HEK293 (cell line): ENCODE data around the gene KLHDC3.
A peak's percentile ranks its signal among the peaks of the same experiment; 100 is the strongest.

Experiments
- CTCF ChIA-PET: fragments of 350-600 bp; formaldehyde crosslinking; extraction: SDS; loops from one replicate; lab custom pipeline; 2021; ENCODE audit warnings: antibody characterized with exemption; lab: Yijun Ruan, JAX
- POLR2A ChIA-PET: fragments of 300-600 bp; formaldehyde crosslinking; extraction: SDS; loops from one replicate; lab custom pipeline; 2020; ENCODE audit warnings: antibody characterized with exemption, inconsistent platforms; lab: Yijun Ruan, JAX
- H3K27ac ChIP-seq: fragments of 200-500 bp; sonication (Bioruptor generic); 2 replicates; pipeline ENCODE4 v1.5.1; 2014; ENCODE audit warnings: low read depth, low read length, control low read depth, inconsistent platforms; ENCODE audit errors: extremely low read depth
- H3K36me3 ChIP-seq, 2 experiments: fragments of 200-500 bp in 1 of 2; sonication (Bioruptor generic) in 1 of 2; 1 replicate in 1 of 2; 2 replicates in 1 of 2; pipeline ENCODE4 v1.5.1; 2014 to 2017; ENCODE audit warnings: inconsistent platforms in 2 of 2, low read length in 2 of 2; ENCODE audit not compliant: control insufficient read depth in 2 of 2, insufficient read depth in 1 of 2
- H3K4me1 ChIP-seq: fragments of 200-500 bp; sonication (Bioruptor generic); 2 replicates; pipeline ENCODE4 v1.5.1; 2014; ENCODE audit warnings: mild to moderate bottlenecking, low read length, inconsistent platforms; ENCODE audit not compliant: control insufficient read depth, insufficient read depth
- H3K4me3 ChIP-seq: 2 replicates; pipeline ENCODE4 v1.5.1; 2011; ENCODE audit warnings: low read depth, mild to moderate bottlenecking, control low read depth, low read length, moderate library complexity
- H3K9me3 ChIP-seq: fragments of 200-500 bp; sonication (Bioruptor generic); 2 replicates; pipeline ENCODE4 v1.5.1; 2014; ENCODE audit warnings: low read depth, low read length, inconsistent platforms; ENCODE audit not compliant: control insufficient read depth, insufficient read depth
- CTCF ChIP-seq: fragments of 450-650 bp; formaldehyde crosslinking; IDR thresholded peaks from 2 replicates; pipeline ENCODE4 v1.5.1; 2016; ENCODE audit warnings: missing biosample characterization, missing genetic modification characterization
- GFI1B ChIP-seq: fragments of 450-650 bp; formaldehyde crosslinking; IDR thresholded peaks from 2 replicates; pipeline ENCODE4 v1.5.1; 2016; ENCODE audit warnings: missing biosample characterization, missing genetic modification characterization
- GLIS2 ChIP-seq: fragments of 450-650 bp; formaldehyde crosslinking; IDR thresholded peaks from 2 replicates; pipeline ENCODE4 v1.5.1; 2016; ENCODE audit warnings: missing biosample characterization, missing genetic modification characterization
- KLF7 ChIP-seq: fragments of 450-650 bp; formaldehyde crosslinking; IDR thresholded peaks from 2 replicates; pipeline ENCODE4 v1.5.1; 2016; ENCODE audit warnings: missing biosample characterization, missing genetic modification characterization, borderline replicate concordance
- MEIS1 ChIP-seq: sonication (generic); formaldehyde crosslinking; IDR thresholded peaks from 2 replicates; pipeline ENCODE4 v1.8.1; 2022; ENCODE audit warnings: missing genetic modification reagents, mild to moderate bottlenecking, borderline replicate concordance
- MYNN ChIP-seq: fragments of 450-650 bp; formaldehyde crosslinking; IDR thresholded peaks from 2 replicates; pipeline ENCODE4 v1.5.1; 2016; ENCODE audit warnings: missing biosample characterization, missing genetic modification characterization, borderline replicate concordance
- PBX3 ChIP-seq: sonication (generic); formaldehyde crosslinking; IDR thresholded peaks from 2 replicates; pipeline ENCODE4 v1.8.1; 2022; ENCODE audit warnings: mild to moderate bottlenecking, moderate library complexity, missing genetic modification reagents
- PRDM1 ChIP-seq: fragments of 450-650 bp; formaldehyde crosslinking; IDR thresholded peaks from 2 replicates; pipeline ENCODE4; 2016; ENCODE audit warnings: missing biosample characterization, missing genetic modification characterization
- SP2 ChIP-seq: fragments of 450-650 bp; formaldehyde crosslinking; IDR thresholded peaks from 2 replicates; pipeline ENCODE4 v1.5.1; 2016; ENCODE audit warnings: missing biosample characterization, missing genetic modification characterization
- SP3 ChIP-seq: fragments of 450-650 bp; formaldehyde crosslinking; IDR thresholded peaks from 2 replicates; pipeline ENCODE4 v1.5.1; 2016; ENCODE audit warnings: missing biosample characterization, missing genetic modification characterization
- ZEB2 ChIP-seq: fragments of 450-650 bp; formaldehyde crosslinking; IDR thresholded peaks from 2 replicates; pipeline ENCODE4 v1.5.1; 2016; ENCODE audit warnings: missing biosample characterization, missing genetic modification characterization
- ZFP37 ChIP-seq: fragments of 450-650 bp; formaldehyde crosslinking; IDR thresholded peaks from 2 replicates; pipeline ENCODE4 v1.5.1; 2016; ENCODE audit warnings: missing biosample characterization, missing genetic modification characterization
- ZNF112 ChIP-seq: fragments of 450-650 bp; formaldehyde crosslinking; IDR thresholded peaks from 2 replicates; pipeline ENCODE4 v1.5.0; 2017; ENCODE audit warnings: missing biosample characterization, missing genetic modification characterization
- ZNF133 ChIP-seq: fragments of 450-650 bp; formaldehyde crosslinking; IDR thresholded peaks from 2 replicates; pipeline ENCODE4 v1.5.1; 2016; ENCODE audit warnings: missing biosample characterization, missing genetic modification characterization
- ZNF211 ChIP-seq: fragments of 450-650 bp; formaldehyde crosslinking; IDR thresholded peaks from 2 replicates; pipeline ENCODE4 v1.5.1; 2016; ENCODE audit warnings: low read depth, missing biosample characterization, missing genetic modification characterization
- ZNF23 ChIP-seq: fragments of 450-650 bp; formaldehyde crosslinking; IDR thresholded peaks from 2 replicates; pipeline ENCODE4 v1.5.1; 2016; ENCODE audit warnings: missing biosample characterization, missing genetic modification characterization, borderline replicate concordance
- ZNF311 ChIP-seq: fragments of 450-650 bp; formaldehyde crosslinking; IDR thresholded peaks from 2 replicates; pipeline ENCODE4 v1.5.1; 2017; ENCODE audit warnings: missing biosample characterization, missing genetic modification characterization, borderline replicate concordance
- ZNF362 ChIP-seq: fragments of 450-650 bp; formaldehyde crosslinking; IDR thresholded peaks from 2 replicates; pipeline ENCODE4 v1.5.1; 2016; ENCODE audit warnings: missing biosample characterization, missing genetic modification characterization
- ZNF433 ChIP-seq: fragments of 450-650 bp; formaldehyde crosslinking; IDR thresholded peaks from 2 replicates; pipeline ENCODE4 v1.5.1; 2016; ENCODE audit warnings: missing biosample characterization, missing genetic modification characterization, low read depth
- ZNF510 ChIP-seq: fragments of 450-650 bp; formaldehyde crosslinking; IDR thresholded peaks from 2 replicates; pipeline ENCODE4 v1.5.1; 2018; ENCODE audit warnings: mild to moderate bottlenecking, missing genetic modification characterization, missing biosample characterization; ENCODE audit not compliant: insufficient replicate concordance
- ZNF544 ChIP-seq: fragments of 450-650 bp; formaldehyde crosslinking; IDR thresholded peaks from 2 replicates; pipeline ENCODE4 v1.5.0; 2017; ENCODE audit warnings: missing biosample characterization, missing genetic modification characterization
- ZNF558 ChIP-seq: fragments of 450-650 bp; formaldehyde crosslinking; IDR thresholded peaks from 2 replicates; pipeline ENCODE4 v1.5.1; 2016; ENCODE audit warnings: missing biosample characterization, missing genetic modification characterization
- ZNF664 ChIP-seq: fragments of 450-650 bp; formaldehyde crosslinking; IDR thresholded peaks from 2 replicates; pipeline ENCODE4 v1.5.1; 2016; ENCODE audit warnings: missing biosample characterization, missing genetic modification characterization
- ZNF707 ChIP-seq: fragments of 450-650 bp; formaldehyde crosslinking; IDR thresholded peaks from 2 replicates; pipeline ENCODE4 v1.5.1; 2016; ENCODE audit warnings: missing biosample characterization, missing genetic modification characterization

The KLHDC3 gene

GRCh38 chr6:43029120-43029519 lies 15.1 kb downstream of the KLHDC3 start (continued):
- TF ChIP-seq MYNN (tag by site-specific recombination) (no peak), GLIS2 (no peak), ZFP37 (no peak)
- TF ChIP-seq, all 188 proteins: peak for 0

- peaks cover 62 to 78% of the 10 kb centered on the region in 2 experiments for H3K36me3 ChIP-seq
- ChIA-PET CTCF (interaction anchor here (0.6 to 1.2 kb wide), 2 partner anchors 44 to 128 kb away, joined by 4 read pairs; partner anchors contain the start of gene PTK7), POLR2A (interaction anchor here (0.6 to 5.0 kb wide), 8 partner anchors 12 to 150 kb away, joined by 4 to 22 read pairs (median 8); partner anchors contain the start of genes CUL7, KLC4, KLHDC3 and MRPL2)
- H3K9me3 ChIP-seq = no peaks in the 10 kb centered on the region
- no peak overlapping the region for H3K27ac ChIP-seq
- no peak overlapping the region for H3K4me3 ChIP-seq
- H3K4me1 ChIP-seq = no peaks in the 10 kb centered on the region
- no peak for TF ChIP-seq ZNF433 (tag by site-specific recombination)
- no peak for TF ChIP-seq ZNF311
- TF ChIP-seq ZNF362 (tag by site-specific recombination) = peak; percentile 57
- no peak for TF ChIP-seq ZNF112
- no peak for TF ChIP-seq SP2 (tag by site-specific recombination)
- TF ChIP-seq ZEB2 = peak; percentile 62
- no peak for TF ChIP-seq PRDM1 (tag by site-specific recombination)
- no peak for TF ChIP-seq ZNF211 (tag by site-specific recombination)
Measured at GRCh38 chr6:43032326-43032725, 18.3 kb downstream of the KLHDC3 start.

GRCh38 chr6:43033496-43034189 lies 19.6 kb downstream of the KLHDC3 start:
- Histone ChIP-seq H3K4me3 (no peak overlapping the region), H3K4me1 (no peaks in the 10 kb centered on the region), H3K9me3 (no peaks in the 10 kb centered on the region), H3K36me3 (peaks cover 56 to 78% of the 10 kb centered on the region in 2 experiments), H3K27ac (no peak overlapping the region)
- TF ChIP-seq ZNF664 (tag by site-specific recombination) (peak; percentile 89), ZNF510 (no peak)
- CTCF ChIA-PET = interaction anchor here (1.2 to 1.5 kb wide), 3 partner anchors 110 to 132 kb away, joined by 3 to 7 read pairs (median 4); no protein-coding TSS in a partner anchor
- POLR2A ChIA-PET = interaction anchor here (0.7 to 5.0 kb wide), 8 partner anchors 9 to 110 kb away, joined by 3 to 22 read pairs (median 8); partner anchors contain the start of genes CNPY3, CUL7, KLC4 and KLHDC3

GRCh38 chr6:43034190-43034525 lies 20.1 kb downstream of the KLHDC3 start:
- CTCF ChIA-PET = interaction anchor here (1.5 kb wide), 1 partner anchor 110 kb away, joined by 7 read pairs; no protein-coding TSS in a partner anchor
- Histone ChIP-seq H3K27ac (no peak overlapping the region), H3K36me3 (peaks cover 50 to 78% of the 10 kb centered on the region in 2 experiments), H3K4me1 (no peaks in the 10 kb centered on the region), H3K9me3 (no peaks in the 10 kb centered on the region), H3K4me3 (no peak overlapping the region)
- POLR2A ChIA-PET = interaction anchor here (2.0 to 5.0 kb wide), 3 partner anchors 10 to 25 kb away, joined by 5 to 22 read pairs (median 13); partner anchors contain the start of genes KLC4, MRPL2 and RRP36
- TF ChIP-seq ZNF23 (tag by site-specific recombination) = no peak
- TF ChIP-seq ZNF707 (tag by site-specific recombination) = no peak
- TF ChIP-seq MEIS1 = no peak
- TF ChIP-seq ZNF510 = no peak
- no peak for TF ChIP-seq PBX3
- no peak for TF ChIP-seq KLF7 (tag by site-specific recombination)
- no peak for TF ChIP-seq GFI1B (tag by site-specific recombination)
- no peak for TF ChIP-seq MYNN (tag by site-specific recombination)
- TF ChIP-seq ZNF362 (tag by site-specific recombination) = no peak
- no peak for TF ChIP-seq CTCF (tag by site-specific recombination)
- no peak for TF ChIP-seq ZEB2
- no peak for TF ChIP-seq SP3
- no peak for TF ChIP-seq ZNF558
- no peak for TF ChIP-seq ZNF133 (tag by site-specific recombination)
- no peak for TF ChIP-seq GLIS2
- no peak for TF ChIP-seq ZNF544 (tag by site-specific recombination)
